SJCRH30 (cell line): ENCODE results near the gene SMAD3. TPM values are rescaled to one million over a fixed set of nuclear protein-coding genes. Genes with fewer than 3 reads are reported as not detected.

ENCODE experiments used
- DNase-seq, 2 experiments: peaks; one replicate each; pipeline ENCODE4 v3.0.0-alpha.2; 2015 to 2020
- H3K27ac ChIP-seq: fragments of 250-450 bp; sonication (Bioruptor Pico); 2 replicates; pipeline ENCODE4 v1.5.1; 2020; ENCODE audit warnings: mild to moderate bottlenecking, moderate library complexity
- H3K27me3 ChIP-seq: fragments of 250-450 bp; sonication (Bioruptor Pico); 2 replicates; pipeline ENCODE4 v1.5.1; 2020; ENCODE audit warnings: mild to moderate bottlenecking, moderate library complexity
- H3K36me3 ChIP-seq: fragments of 250-450 bp; sonication (Bioruptor Pico); 2 replicates; pipeline ENCODE4 v1.5.1; 2020; ENCODE audit warnings: mild to moderate bottlenecking, moderate library complexity
- H3K4me1 ChIP-seq: fragments of 250-450 bp; sonication (Bioruptor Pico); 2 replicates; pipeline ENCODE4 v1.5.1; 2020; ENCODE audit warnings: mild to moderate bottlenecking, moderate library complexity
- H3K4me3 ChIP-seq: fragments of 250-450 bp; sonication (Bioruptor Pico); 2 replicates; pipeline ENCODE4 v1.5.1; 2020; ENCODE audit warnings: mild to moderate bottlenecking, moderate library complexity
- H3K9me3 ChIP-seq: fragments of 250-450 bp; sonication (Bioruptor Pico); replicated peaks from 2 replicates; pipeline ENCODE4 v1.5.1; 2020; ENCODE audit warnings: mild to moderate bottlenecking, moderate library complexity
- total RNA-seq: library from RNA; depleted of rRNA; stranded (reverse); fragments of >200 nt; shearing (Covaris generic); gene quantifications from 2 replicates; pipeline ENCODE4 v1.2.3, GENCODE V29; 2014

Gene SMAD3
- total RNA-seq, 1 experiment from 2014 or later = 23.0 TPM

DNA sequence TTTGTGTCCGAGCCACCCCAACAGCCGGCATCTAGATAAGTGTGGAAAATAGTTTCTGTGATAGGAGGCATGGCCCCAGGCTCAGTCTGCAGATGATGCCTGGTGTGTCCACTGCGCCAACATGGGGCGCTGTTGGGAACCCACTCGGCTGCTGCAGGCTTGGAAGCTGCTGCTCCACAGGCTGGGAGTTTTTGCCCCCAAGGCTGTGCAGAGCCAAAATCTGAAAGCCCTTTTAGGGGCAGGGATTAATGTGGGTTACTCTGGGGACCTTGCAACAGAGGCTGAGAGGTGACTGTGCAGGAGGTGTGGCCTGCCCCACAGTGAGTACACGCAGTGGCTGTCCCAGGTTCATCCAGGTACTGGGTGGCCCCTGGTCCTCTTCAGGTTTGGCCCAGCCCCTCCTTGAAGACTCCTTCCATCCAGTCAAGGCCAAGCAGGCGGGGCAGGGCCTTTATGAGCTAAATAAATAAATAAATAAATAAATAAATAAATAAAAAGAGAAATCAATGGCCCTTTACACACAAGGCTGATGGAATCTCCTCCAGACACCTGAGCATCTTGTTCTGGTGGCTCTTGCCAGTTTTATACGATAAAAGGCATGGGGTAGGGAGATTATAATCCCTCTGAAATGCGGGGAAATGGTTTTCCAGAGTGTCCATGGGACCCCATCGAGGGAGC, 115.3 kb downstream of the SMAD3 start:
- peaks cover 22% of the 10 kb centered on the region for H3K36me3 ChIP-seq
- peaks cover 36% of the 10 kb centered on the region for H3K4me1 ChIP-seq
- no peak for DNase-seq
- H3K4me3 ChIP-seq = no peak overlapping the region
- H3K27ac ChIP-seq = no peak overlapping the region
- H3K27me3 ChIP-seq = no peaks in the 10 kb centered on the region
- H3K9me3 ChIP-seq = no peaks in the 10 kb centered on the region

DNA sequence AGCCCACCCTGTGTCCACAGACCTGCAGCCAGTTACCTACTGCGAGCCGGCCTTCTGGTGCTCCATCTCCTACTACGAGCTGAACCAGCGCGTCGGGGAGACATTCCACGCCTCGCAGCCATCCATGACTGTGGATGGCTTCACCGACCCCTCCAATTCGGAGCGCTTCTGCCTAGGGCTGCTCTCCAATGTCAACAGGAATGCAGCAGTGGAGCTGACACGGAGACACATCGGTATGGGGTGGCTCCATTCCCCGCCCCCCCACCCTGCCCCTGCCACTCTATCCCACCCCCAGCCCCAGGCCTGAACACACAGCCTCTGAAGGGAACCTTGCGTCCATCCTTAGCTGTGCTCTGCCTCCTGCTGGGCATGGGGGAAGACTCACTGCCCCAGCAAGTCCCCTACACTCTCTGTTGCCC, 115.8 kb downstream of the SMAD3 start:
- no peaks in the 10 kb centered on the region for H3K9me3 ChIP-seq
- peaks cover 30% of the 10 kb centered on the region for H3K4me1 ChIP-seq
- peaks cover 26% of the 10 kb centered on the region for H3K36me3 ChIP-seq
- H3K4me3 ChIP-seq = no peak overlapping the region
- no peak overlapping the region for H3K27ac ChIP-seq
- H3K27me3 ChIP-seq = no peaks in the 10 kb centered on the region
- no peak for DNase-seq

DNA sequence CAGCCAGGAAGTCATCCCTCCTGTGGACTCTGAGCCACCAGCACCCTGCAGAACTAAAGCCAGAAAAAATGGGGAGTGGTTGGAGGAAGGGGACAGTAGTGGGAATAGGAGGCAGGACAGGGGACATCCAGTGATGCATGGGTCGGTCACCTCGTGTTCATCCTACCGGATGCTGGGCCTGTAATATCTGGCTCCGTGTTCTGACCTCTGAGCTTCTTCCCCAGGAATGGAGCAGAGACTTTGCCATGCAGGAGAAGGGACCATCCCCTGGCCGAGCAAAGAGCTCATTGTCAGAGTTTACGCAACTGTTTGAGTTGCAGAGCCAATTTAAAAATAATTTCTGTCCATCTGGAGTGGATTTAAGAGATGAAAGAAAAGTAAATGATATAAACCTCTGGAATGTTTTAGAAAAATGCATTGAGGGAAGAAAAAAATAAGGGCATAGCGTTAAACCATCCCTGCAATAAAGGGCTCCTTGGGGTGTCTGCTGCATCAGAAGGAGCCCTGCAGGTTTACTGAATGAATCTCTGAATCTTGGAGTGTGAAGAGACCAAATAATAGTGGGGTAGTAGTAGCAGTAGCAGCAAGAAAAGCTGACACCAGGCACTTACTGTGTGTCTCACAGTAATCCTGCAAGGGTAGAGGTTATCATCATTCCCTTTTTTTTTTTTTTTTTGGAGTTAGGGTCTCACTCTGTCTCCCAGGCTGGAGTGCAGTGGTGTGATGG, 118.2 kb downstream of the SMAD3 start:
- no peak for DNase-seq
- no peaks in the 10 kb centered on the region for H3K9me3 ChIP-seq
- no peak overlapping the region for H3K27ac ChIP-seq
- H3K4me3 ChIP-seq = no peak overlapping the region
- peaks cover 11% of the 10 kb centered on the region for H3K4me1 ChIP-seq
- no peaks in the 10 kb centered on the region for H3K27me3 ChIP-seq
- H3K36me3 ChIP-seq = peaks cover 32% of the 10 kb centered on the region

DNA sequence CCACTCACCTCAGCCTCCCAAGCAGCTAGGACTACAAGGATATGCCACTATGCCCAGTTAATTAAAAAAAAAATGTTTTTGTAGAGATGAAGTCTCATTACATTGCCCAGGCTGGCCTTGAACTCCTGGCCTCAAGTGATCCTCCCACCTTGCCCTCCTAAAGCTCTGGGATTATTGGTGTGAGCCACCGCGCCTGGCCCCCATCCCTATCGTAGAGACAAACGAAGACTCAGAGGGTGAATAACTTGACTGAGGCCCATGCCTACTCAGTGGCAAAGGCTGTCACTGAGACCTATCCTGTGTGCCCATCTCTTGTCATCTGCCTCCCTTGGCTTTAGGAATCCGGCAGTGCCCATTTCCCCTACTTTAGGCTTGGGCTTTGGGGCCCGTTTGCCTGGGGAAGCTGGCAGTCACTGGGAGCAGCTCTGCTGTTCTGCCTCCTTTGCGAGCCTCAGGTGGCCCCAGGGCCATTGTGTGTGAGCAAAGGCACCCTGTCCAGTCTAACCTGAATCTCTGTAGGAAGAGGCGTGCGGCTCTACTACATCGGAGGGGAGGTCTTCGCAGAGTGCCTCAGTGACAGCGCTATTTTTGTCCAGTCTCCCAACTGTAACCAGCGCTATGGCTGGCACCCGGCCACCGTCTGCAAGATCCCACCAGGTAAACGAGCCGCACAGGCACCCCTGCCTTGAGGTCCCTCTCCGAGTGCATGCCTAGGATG, 119.0 kb downstream of the SMAD3 start:
- no peak overlapping the region for H3K27ac ChIP-seq

DNA sequence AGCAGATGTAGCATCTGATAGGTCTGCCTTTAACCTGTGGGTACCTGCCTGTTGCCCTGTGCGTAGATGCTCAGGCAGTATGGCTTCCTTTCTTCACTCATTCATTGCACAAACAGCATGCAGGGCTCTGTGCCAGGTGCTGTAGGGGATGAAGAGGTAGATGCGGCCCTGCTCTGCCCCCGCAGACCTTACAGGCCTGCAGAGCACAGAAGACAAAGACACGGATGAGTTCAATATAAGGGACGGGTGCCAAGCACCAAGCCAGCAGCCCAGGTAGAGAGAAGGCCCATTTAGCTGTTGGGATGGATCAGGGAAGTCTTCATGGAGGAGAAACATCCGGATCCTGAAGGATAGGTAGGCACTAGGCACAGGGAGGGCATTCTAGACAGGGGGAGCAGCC, 119.6 kb downstream of the SMAD3 start:
- Histone ChIP-seq H3K9me3 (no peaks in the 10 kb centered on the region), H3K36me3 (peaks cover 41% of the 10 kb centered on the region), H3K4me3 (no peak overlapping the region), H3K27me3 (no peaks in the 10 kb centered on the region), H3K27ac (no peak overlapping the region), H3K4me1 (no peaks in the 10 kb centered on the region; the same call in 1 of the 2 replicates)
- DNase-seq = no peak

More for the DNA sequence above, 119.0 kb downstream of the SMAD3 start:
- no peaks in the 10 kb centered on the region for H3K27me3 ChIP-seq
- H3K9me3 ChIP-seq = no peaks in the 10 kb centered on the region
- no peak for DNase-seq
- H3K4me3 ChIP-seq = no peak overlapping the region
- H3K36me3 ChIP-seq = peaks cover 36% of the 10 kb centered on the region
- H3K4me1 ChIP-seq = peaks cover 3% of the 10 kb centered on the region

DNA sequence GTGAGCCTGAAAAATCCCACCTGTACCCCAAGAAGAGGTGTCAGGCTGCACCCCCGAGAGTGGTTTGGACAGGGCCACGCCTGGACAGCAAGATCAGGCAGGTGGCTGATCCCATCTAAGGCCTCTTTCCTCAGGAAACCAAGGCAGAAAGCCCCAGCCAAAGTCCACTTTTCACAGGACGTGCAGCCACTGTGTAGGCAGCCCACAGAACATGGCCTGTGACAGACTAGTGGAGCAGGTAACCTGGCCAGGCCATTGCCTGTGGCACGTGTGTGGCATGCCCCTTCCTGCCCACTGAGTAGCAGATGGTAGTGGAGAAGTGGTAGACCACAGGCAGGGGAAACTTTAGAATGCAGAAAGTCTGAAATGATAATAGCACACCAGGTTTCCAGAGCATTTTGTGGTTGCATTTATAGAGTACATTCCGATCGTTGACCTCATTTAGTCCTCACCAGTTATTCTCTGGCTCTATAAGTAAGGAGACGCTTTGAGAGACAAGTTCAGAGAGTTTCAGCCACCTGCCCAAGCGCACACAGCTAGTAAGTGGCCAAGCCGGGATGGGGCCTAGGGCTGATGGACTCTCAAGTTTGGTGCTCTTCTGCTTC, 120.3 kb downstream of the SMAD3 start:
- Histone ChIP-seq H3K9me3 (no peaks in the 10 kb centered on the region), H3K27me3 (no peaks in the 10 kb centered on the region), H3K36me3 (peaks cover 43% of the 10 kb centered on the region), H3K4me3 (no peak overlapping the region), H3K27ac (no peak overlapping the region), H3K4me1 (no peaks in the 10 kb centered on the region)
- no peak for DNase-seq

DNA sequence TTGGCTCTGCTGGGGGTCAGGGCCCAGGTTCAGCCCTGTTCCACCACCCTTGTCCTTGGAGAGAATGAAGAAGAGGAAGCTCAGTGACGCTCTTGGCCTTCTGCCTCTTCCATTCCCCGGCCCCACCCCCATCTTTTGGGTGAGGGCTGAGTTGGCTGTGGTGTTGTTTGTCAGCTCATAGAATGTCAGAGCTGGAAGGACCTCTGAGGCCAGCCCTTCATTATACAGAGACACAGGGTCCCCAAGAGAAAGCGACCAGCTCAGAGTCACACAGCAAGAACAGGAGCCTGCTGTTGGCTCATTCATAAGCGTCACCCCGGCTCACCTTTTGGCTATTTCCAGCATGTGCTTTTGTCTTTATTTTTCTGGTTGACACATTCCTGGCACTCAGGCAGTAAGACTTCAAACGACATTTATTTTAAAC, 120.8 kb downstream of the SMAD3 start:
- Histone ChIP-seq H3K4me1 (no peaks in the 10 kb centered on the region), H3K4me3 (no peak overlapping the region), H3K27me3 (no peaks in the 10 kb centered on the region), H3K27ac (no peak overlapping the region), H3K9me3 (no peaks in the 10 kb centered on the region), H3K36me3 (peaks cover 42% of the 10 kb centered on the region)
- DNase-seq = no peak

DNA sequence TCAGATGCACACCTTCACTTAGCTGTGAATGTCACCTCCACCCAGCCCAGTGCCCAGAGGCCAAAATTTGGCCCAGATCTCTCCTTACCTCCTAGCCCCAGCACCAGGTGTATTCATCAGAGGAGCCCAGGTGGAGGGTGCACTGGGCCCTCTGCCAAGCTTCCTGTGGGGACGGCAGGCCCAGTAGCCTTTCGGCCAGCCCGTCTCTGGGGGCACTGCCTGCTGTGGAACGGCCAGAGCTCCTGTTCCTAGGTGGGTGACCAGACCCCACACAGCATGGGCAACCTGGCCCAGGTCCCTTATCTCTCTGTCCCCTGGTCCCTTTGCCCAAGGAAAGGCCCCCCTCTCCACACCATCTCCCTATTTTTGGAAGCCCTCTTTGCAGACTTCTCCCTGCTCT, 121.3 kb downstream of the SMAD3 start:
- H3K4me3 ChIP-seq = no peak overlapping the region
- H3K27me3 ChIP-seq = no peaks in the 10 kb centered on the region
- peaks cover 44% of the 10 kb centered on the region for H3K36me3 ChIP-seq
- DNase-seq = no peak
- no peaks in the 10 kb centered on the region for H3K9me3 ChIP-seq
- H3K4me1 ChIP-seq = no peaks in the 10 kb centered on the region
- no peak overlapping the region for H3K27ac ChIP-seq

DNA sequence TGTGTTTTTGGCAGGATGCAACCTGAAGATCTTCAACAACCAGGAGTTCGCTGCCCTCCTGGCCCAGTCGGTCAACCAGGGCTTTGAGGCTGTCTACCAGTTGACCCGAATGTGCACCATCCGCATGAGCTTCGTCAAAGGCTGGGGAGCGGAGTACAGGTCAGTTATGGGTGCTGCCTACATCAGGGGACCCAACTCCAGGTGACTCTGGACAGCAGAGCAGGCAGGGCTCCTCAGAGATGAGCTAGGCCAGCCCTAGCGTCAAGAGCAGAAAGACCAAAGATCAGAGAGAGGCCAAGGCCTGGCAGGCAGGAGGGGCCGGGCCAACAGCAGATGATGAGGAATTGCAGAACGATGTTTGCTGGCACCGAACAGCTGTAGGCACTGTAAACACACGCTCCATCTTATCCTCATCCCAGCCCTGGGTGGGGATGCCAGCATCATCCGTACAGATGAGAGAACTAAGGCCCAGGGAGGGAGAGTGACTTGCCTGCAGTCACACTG, 122.0 kb downstream of the SMAD3 start:
- Histone ChIP-seq H3K36me3 (peaks cover 47% of the 10 kb centered on the region), H3K4me3 (no peak overlapping the region), H3K27ac (no peak overlapping the region), H3K27me3 (no peaks in the 10 kb centered on the region), H3K9me3 (no peaks in the 10 kb centered on the region), H3K4me1 (no peaks in the 10 kb centered on the region)
- no peak for DNase-seq

DNA sequence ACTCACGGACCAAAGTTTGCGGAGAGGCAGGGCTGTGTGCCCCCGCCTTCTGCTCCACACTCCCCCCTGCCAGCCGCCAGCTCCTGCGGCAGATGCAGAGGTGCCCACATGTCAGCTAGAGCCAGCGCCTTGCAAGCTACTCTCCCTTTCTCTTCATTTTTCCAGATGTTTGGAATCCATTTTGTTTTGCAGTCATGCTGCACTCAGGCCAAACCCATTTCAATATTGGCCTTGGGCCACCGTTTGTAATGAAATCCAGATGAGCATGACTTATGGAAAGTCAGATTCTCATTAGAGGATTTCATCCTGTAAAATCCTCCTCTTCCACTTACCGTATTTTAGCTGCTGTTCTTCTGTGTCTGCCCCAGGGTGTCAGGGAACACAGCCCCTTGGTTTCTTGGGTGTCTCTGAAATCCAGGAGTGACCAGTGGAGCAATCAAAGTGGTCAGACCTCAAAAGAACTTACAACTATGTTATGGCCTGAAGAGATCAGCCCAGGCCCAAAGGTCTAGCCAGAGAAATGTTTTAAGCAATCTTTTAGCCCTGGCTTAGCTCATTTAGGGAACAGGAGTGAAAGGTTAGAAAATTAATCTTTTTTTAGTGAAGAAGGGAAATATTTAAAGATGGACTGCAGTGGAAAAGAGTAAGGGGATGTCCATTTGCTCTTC, 123.3 kb downstream of the SMAD3 start:
- no peak overlapping the region for H3K4me3 ChIP-seq
- no peak overlapping the region for H3K27ac ChIP-seq
- H3K27me3 ChIP-seq = no peaks in the 10 kb centered on the region
- no peaks in the 10 kb centered on the region for H3K9me3 ChIP-seq
- H3K36me3 ChIP-seq = peaks cover 49% of the 10 kb centered on the region
- DNase-seq = no peak
- no peaks in the 10 kb centered on the region for H3K4me1 ChIP-seq

DNA sequence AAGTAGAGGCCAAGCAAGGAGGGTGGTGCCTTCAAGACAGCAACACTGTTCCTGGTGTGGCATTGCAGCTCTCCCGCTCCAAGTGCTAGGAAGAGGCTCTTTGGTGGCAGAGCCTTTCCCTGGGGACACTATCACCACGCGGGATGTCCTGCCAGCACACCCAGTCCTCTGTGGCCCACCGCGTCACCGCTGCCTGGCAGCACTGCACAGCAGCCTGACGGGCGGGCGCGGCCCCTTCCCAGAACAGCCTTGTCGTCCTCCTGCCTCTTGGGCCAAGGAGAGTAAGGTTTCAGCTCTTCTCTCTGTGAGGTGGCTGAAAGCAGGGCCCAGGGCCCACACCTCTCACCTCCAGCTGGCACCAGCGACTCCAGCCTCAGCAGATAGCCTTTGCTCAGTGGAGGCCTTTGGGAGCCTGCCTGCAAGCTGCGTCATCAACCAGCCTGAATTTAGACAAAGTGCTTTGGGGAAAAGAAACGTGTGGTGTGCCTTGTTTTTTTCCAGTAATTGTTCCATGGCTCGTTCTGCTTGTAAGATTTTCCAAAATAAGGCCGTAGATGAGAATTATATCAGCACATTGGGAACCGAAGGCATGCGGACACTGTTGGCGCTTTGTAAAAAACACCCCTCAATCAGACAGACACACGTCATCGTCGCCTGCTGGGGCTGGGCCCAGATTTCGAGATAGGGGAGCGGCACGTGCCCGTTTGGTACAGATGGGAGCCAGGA, 124.1 kb downstream of the SMAD3 start:
- Histone ChIP-seq H3K9me3 (no peaks in the 10 kb centered on the region), H3K27ac (no peak overlapping the region), H3K27me3 (no peaks in the 10 kb centered on the region), H3K4me3 (no peak overlapping the region), H3K4me1 (no peaks in the 10 kb centered on the region), H3K36me3 (peaks cover 53% of the 10 kb centered on the region)
- DNase-seq = no peak

DNA sequence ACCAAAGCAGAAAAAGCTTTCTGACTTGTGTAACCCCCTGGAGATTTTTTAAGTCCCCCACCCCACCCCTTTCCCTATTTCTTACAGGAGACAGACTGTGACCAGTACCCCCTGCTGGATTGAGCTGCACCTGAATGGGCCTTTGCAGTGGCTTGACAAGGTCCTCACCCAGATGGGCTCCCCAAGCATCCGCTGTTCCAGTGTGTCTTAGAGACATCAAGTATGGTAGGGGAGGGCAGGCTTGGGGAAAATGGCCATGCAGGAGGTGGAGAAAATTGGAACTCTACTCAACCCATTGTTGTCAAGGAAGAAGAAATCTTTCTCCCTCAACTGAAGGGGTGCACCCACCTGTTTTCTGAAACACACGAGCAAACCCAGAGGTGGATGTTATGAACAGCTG, 124.9 kb downstream of the SMAD3 start:
- H3K36me3 ChIP-seq = peaks cover 48% of the 10 kb centered on the region
- no peak for DNase-seq
- H3K9me3 ChIP-seq = no peaks in the 10 kb centered on the region
- no peak overlapping the region for H3K27ac ChIP-seq
- H3K4me3 ChIP-seq = no peak overlapping the region
- no peaks in the 10 kb centered on the region for H3K4me1 ChIP-seq
- no peaks in the 10 kb centered on the region for H3K27me3 ChIP-seq

DNA sequence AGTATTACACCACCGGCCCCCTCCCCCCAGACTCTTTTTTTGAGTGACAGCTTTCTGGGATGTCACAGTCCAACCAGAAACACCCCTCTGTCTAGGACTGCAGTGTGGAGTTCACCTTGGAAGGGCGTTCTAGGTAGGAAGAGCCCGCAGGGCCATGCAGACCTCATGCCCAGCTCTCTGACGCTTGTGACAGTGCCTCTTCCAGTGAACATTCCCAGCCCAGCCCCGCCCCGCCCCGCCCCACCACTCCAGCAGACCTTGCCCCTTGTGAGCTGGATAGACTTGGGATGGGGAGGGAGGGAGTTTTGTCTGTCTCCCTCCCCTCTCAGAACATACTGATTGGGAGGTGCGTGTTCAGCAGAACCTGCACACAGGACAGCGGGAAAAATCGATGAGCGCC, 125.4 kb downstream of the SMAD3 start:
- H3K4me1 ChIP-seq = no peaks in the 10 kb centered on the region
- H3K36me3 ChIP-seq = peaks cover 48% of the 10 kb centered on the region
- no peaks in the 10 kb centered on the region for H3K9me3 ChIP-seq
- H3K4me3 ChIP-seq = no peak overlapping the region
- H3K27ac ChIP-seq = no peak overlapping the region
- H3K27me3 ChIP-seq = no peaks in the 10 kb centered on the region
- DNase-seq = no peak
